Measurements from ENCODE around the gene SHROOM3.

DNA sequence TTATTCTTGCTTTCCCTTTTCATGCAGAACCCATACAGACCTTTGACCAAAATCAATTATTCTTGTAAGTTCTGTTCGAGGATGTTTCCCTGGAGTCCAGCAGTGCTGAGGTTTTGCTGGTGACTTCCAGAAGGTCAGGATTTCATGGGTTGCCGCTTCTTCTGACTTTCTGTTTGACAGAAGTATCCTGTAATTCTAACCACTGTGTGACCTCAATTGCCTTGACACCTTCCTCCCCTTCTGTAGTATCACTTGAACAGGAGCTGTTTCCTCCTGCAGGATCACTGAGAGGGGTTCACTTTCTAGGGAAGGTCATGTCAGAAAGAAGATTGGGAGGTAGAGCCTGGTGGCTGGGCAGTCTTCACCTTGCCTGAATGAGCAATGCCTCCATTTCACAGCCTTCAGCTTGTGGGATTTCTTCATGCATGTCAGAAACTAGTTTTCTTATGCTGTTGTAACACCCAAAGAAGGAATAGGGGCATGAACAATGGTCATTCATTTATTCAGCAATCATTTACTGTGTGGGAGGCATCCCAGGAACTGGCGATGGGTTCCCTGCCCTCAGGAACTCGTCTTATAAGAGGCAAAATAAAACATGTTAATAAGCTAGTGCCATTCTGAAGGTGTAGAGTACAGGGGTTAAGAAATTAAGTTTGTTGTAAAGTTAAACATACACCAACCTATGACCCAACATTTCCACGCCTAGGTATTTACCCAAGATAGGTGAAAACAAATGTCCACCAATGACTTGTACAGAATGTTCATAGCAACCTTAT, 257.0 kb downstream of the SHROOM3 start:
- TF ChIP-seq, protein P1, sequence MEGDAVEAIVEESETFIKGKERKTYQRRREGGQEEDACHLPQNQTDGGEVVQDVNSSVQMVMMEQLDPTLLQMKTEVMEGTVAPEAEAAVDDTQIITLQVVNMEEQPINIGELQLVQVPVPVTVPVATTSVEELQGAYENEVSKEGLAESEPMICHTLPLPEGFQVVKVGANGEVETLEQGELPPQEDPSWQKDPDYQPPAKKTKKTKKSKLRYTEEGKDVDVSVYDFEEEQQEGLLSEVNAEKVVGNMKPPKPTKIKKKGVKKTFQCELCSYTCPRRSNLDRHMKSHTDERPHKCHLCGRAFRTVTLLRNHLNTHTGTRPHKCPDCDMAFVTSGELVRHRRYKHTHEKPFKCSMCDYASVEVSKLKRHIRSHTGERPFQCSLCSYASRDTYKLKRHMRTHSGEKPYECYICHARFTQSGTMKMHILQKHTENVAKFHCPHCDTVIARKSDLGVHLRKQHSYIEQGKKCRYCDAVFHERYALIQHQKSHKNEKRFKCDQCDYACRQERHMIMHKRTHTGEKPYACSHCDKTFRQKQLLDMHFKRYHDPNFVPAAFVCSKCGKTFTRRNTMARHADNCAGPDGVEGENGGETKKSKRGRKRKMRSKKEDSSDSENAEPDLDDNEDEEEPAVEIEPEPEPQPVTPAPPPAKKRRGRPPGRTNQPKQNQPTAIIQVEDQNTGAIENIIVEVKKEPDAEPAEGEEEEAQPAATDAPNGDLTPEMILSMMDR (IDR thresholded peaks at IDR 0.05): no peak
- no peak for TF ChIP-seq POLR2A (IDR thresholded peaks at IDR 0.05)
- TF ChIP-seq POLR2AphosphoS5 (IDR thresholded peaks at IDR 0.05; ENCODE audit: insufficient read depth in 1 of 2, low read depth in 1 of 2): no peak
